Measurements from ENCODE around the gene ZFP57. TPM values are rescaled to one million over a fixed set of nuclear protein-coding genes. Genes with fewer than 3 reads are reported as not detected.

ZFP57 gene
- total RNA-seq, 1 experiment from 2014 or later, result not detected

DNA sequence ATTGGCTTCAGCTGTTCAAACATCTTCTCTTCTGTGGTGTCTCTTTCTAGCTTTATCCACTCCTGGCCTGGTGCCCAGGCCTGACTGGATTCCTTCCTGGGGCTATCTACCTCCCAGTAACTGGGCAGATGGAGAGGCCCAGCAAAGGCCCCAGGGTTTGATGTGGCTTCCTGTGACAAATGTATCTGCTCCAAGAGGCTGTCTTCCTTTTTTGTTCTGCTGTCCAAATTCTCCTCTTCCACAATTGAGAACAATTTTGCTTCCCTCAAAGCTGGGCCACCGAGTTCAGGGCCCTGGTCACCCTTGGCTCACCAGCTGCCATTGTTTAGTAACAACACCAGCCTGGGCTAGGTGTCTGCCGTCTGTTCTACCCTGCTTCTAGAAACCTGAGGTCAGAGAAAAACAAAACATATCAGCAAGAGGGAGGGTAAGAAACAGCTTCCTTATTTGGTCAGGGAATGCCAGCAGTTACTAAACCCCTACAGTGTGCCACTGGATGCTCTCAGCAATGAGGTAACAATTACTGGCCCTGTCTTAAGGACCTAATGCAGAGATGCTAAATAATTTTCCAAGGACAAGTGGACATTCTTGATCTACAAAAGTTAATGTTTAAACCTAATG is 3.9 kb downstream of the ZFP57 start:
- CTCF ChIA-PET, result interaction anchor here (1.5 kb wide), 1 partner anchor 23 kb away, joined by 12 read pairs; no protein-coding TSS in a partner anchor
- Histone ChIP-seq H3K9me3 (ENCODE audit: low read depth, low read length, poor library complexity, severe bottlenecking) (no peaks in the 10 kb centered on the region), H3K36me3 (ENCODE audit: insufficient read depth, low read length, poor library complexity, severe bottlenecking) (no peaks in the 10 kb centered on the region), H3K27me3 (replicated peaks; ENCODE audit: insufficient read depth, low read depth, low read length, poor library complexity) (no peaks in the 10 kb centered on the region), H3K4me3 (ENCODE audit: low read depth, low read length, poor library complexity, severe bottlenecking) (no peak overlapping the region), H3K27ac (ENCODE audit: low read depth, low read length, poor library complexity, severe bottlenecking) (no peak overlapping the region), H3K4me1 (ENCODE audit: insufficient read depth, low read length, poor library complexity, severe bottlenecking) (no peaks in the 10 kb centered on the region)
- intact Hi-C loops (cut with micrococcal nuclease; ENCODE audit: unreplicated experiment), result no loop called here
- DNase-seq (ENCODE audit: low spot score), result peak; percentile 31
- POLR2A ChIA-PET (ENCODE audit: low non-redundant PET), result no interaction called here
- BruUV-seq (replicated peaks), result no TSS peak
- TF ChIP-seq EZH2 (IDR thresholded peaks at IDR 0.05; ENCODE audit: borderline replicate concordance, low read depth, low read length, poor library complexity, severe bottlenecking), result no peak
- TF ChIP-seq, protein P1, sequence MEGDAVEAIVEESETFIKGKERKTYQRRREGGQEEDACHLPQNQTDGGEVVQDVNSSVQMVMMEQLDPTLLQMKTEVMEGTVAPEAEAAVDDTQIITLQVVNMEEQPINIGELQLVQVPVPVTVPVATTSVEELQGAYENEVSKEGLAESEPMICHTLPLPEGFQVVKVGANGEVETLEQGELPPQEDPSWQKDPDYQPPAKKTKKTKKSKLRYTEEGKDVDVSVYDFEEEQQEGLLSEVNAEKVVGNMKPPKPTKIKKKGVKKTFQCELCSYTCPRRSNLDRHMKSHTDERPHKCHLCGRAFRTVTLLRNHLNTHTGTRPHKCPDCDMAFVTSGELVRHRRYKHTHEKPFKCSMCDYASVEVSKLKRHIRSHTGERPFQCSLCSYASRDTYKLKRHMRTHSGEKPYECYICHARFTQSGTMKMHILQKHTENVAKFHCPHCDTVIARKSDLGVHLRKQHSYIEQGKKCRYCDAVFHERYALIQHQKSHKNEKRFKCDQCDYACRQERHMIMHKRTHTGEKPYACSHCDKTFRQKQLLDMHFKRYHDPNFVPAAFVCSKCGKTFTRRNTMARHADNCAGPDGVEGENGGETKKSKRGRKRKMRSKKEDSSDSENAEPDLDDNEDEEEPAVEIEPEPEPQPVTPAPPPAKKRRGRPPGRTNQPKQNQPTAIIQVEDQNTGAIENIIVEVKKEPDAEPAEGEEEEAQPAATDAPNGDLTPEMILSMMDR (conservative IDR thresholded peaks at IDR 0.05; ENCODE audit: low read depth, low read length), result no peak

GRCh38 chr6:29675561-29675960 is 5.4 kb downstream of the ZFP57 start:
- POLR2A ChIA-PET (ENCODE audit: low non-redundant PET), result no interaction called here
- intact Hi-C loops (cut with micrococcal nuclease; ENCODE audit: unreplicated experiment), result no loop called here
- DNase-seq (ENCODE audit: low spot score), result no peak
- Histone ChIP-seq H3K4me1 (ENCODE audit: insufficient read depth, low read length, poor library complexity, severe bottlenecking) (no peaks in the 10 kb centered on the region), H3K27me3 (replicated peaks; ENCODE audit: insufficient read depth, low read depth, low read length, poor library complexity) (no peaks in the 10 kb centered on the region), H3K27ac (ENCODE audit: low read depth, low read length, poor library complexity, severe bottlenecking) (no peak overlapping the region), H3K36me3 (ENCODE audit: insufficient read depth, low read length, poor library complexity, severe bottlenecking) (no peaks in the 10 kb centered on the region), H3K4me3 (ENCODE audit: low read depth, low read length, poor library complexity, severe bottlenecking) (no peak overlapping the region), H3K9me3 (ENCODE audit: low read depth, low read length, poor library complexity, severe bottlenecking) (no peaks in the 10 kb centered on the region)
- BruUV-seq (replicated peaks), result no TSS peak
- CTCF ChIA-PET, result no interaction called here
- TF ChIP-seq, protein P1 (conservative IDR thresholded peaks at IDR 0.05; ENCODE audit: low read depth, low read length), result no peak
- TF ChIP-seq EZH2 (IDR thresholded peaks at IDR 0.05; ENCODE audit: borderline replicate concordance, low read depth, low read length, poor library complexity, severe bottlenecking), result no peak

- Histone ChIP-seq H3K27me3 (replicated peaks; ENCODE audit: insufficient read depth, low read depth, low read length, poor library complexity) (no peaks in the 10 kb centered on the region), H3K9me3 (ENCODE audit: low read depth, low read length, poor library complexity, severe bottlenecking) (no peaks in the 10 kb centered on the region), H3K4me3 (ENCODE audit: low read depth, low read length, poor library complexity, severe bottlenecking) (no peak overlapping the region), H3K36me3 (ENCODE audit: insufficient read depth, low read length, poor library complexity, severe bottlenecking) (no peaks in the 10 kb centered on the region), H3K27ac (ENCODE audit: low read depth, low read length, poor library complexity, severe bottlenecking) (no peak overlapping the region), H3K4me1 (ENCODE audit: insufficient read depth, low read length, poor library complexity, severe bottlenecking) (no peaks in the 10 kb centered on the region)
- BruUV-seq (replicated peaks), result no TSS peak
- intact Hi-C loops (cut with micrococcal nuclease; ENCODE audit: unreplicated experiment), result no loop called here
- CTCF ChIA-PET, result no interaction called here
- POLR2A ChIA-PET (ENCODE audit: low non-redundant PET), result no interaction called here
- TF ChIP-seq, protein P1 (conservative IDR thresholded peaks at IDR 0.05; ENCODE audit: low read depth, low read length), result no peak
- no peak for TF ChIP-seq EZH2 (IDR thresholded peaks at IDR 0.05; ENCODE audit: borderline replicate concordance, low read depth, low read length, poor library complexity, severe bottlenecking)
- DNase-seq (ENCODE audit: low spot score), result no peak
Measured at GRCh38 chr6:29674008-29674407, 6.9 kb downstream of the ZFP57 start.

Measured in A673 (cell line).